Common myeloid progenitor, CD34-positive (primary cell): ENCODE data around the gene STK32B.

Experiments
- CTCF ChIA-PET: fragments of 350-600 bp; sonication (Branson Sonifier 250); formaldehyde crosslinking; loops from one replicate; lab custom pipeline; 2021; ENCODE audit warnings: antibody characterized with exemption; lab: Charles Lee
- POLR2A ChIA-PET: fragments of 350-600 bp; sonication (Branson Sonifier 250); formaldehyde crosslinking; loops from one replicate; lab custom pipeline; 2021; ENCODE audit warnings: antibody characterized with exemption; lab: Charles Lee
- DNase-seq, 3 donors: peaks; one replicate each; pipeline versions ENCODE4 v3.0.0 to v3.0.0-alpha.2; 2013
- H3K27ac ChIP-seq, 2 experiments: 1 replicate in 1 of 2; 2 replicates in 1 of 2; pipeline ENCODE4 v1.7.0; 2013; ENCODE audit warnings: inconsistent platforms in 2 of 2, low read length in 2 of 2, mild to moderate bottlenecking in 2 of 2, low read depth in 1 of 2, moderate library complexity in 1 of 2; ENCODE audit not compliant: severe bottlenecking in 2 of 2, insufficient read depth in 1 of 2, poor library complexity in 1 of 2
- H3K27me3 ChIP-seq, 5 experiments: replicated peaks in 2 of 5; 1 replicate in 3 of 5; 2 replicates in 2 of 5; pipeline versions ENCODE4 v1.6.1 to v1.7.0; 2013; ENCODE audit warnings: low read length in 4 of 5, mild to moderate bottlenecking in 2 of 5, moderate library complexity in 2 of 5, inconsistent platforms in 1 of 5; ENCODE audit not compliant: insufficient read depth in 5 of 5, control insufficient read depth in 4 of 5
- H3K36me3 ChIP-seq, 4 experiments: 1 replicate in 2 of 4; 2 replicates in 2 of 4; pipeline versions ENCODE4 v1.6.1 to v1.7.0; 2013; ENCODE audit warnings: low read length in 3 of 4, control low read depth in 1 of 4, mild to moderate bottlenecking in 1 of 4; ENCODE audit not compliant: control insufficient read depth in 4 of 4, insufficient read depth in 4 of 4
- H3K4me1 ChIP-seq, 4 experiments: 1 replicate in 3 of 4; 2 replicates in 1 of 4; pipeline versions ENCODE4 v1.6.1 to v1.7.1; 2013; ENCODE audit warnings: low read length in 3 of 4, mild to moderate bottlenecking in 3 of 4, control low read depth in 1 of 4, inconsistent platforms in 1 of 4, moderate library complexity in 1 of 4; ENCODE audit not compliant: control insufficient read depth in 4 of 4, insufficient read depth in 4 of 4; ENCODE audit errors: control extremely low read depth in 1 of 4
- H3K4me3 ChIP-seq, 7 experiments: 1 replicate in 4 of 7; 2 replicates in 3 of 7; pipeline versions ENCODE4 v1.5.1 to v1.7.0; 2013; ENCODE audit warnings: mild to moderate bottlenecking in 7 of 7, low read length in 6 of 7, moderate library complexity in 6 of 7, inconsistent platforms in 2 of 7, low read depth in 2 of 7, control low read depth in 1 of 7; ENCODE audit not compliant: insufficient read depth in 4 of 7, control insufficient read depth in 1 of 7; ENCODE audit errors: extremely low read depth in 1 of 7
- H3K9me3 ChIP-seq, 5 experiments: 1 replicate in 4 of 5; 2 replicates in 1 of 5; pipeline versions ENCODE4 v1.6.1 to v1.7.1; 2013; ENCODE audit warnings: low read length in 4 of 5, mild to moderate bottlenecking in 2 of 5, inconsistent platforms in 1 of 5, low read depth in 1 of 5, moderate library complexity in 1 of 5; ENCODE audit not compliant: control insufficient read depth in 4 of 5, insufficient read depth in 2 of 5; ENCODE audit errors: control extremely low read depth in 1 of 5
- WGBS: methylation state at CpG from one replicate; pipeline ENCODE4 v1.1.5; 2013; ENCODE audit not compliant: insufficient coverage; 5-methylcytosine and 5-hydroxymethylcytosine counted together

STK32B gene

DNA sequence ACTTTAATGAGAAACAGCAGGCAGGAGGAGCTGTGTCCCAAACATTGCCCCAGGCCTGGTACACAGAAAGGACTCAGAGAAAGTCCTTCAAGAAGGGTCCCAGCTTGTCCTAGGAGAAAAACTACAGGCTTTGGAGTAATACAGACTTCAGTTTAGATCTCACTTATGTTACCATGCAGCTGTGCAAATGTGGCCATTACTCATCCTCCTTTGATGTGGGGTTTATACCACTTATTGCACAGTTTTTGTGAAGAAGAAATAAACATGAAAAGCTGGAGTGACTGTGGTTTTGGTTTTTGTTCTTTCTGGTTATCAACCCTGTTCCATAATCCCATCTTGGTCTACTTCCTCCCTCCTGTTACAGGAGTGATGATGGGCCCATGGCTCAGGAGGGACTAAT is 23.9 kb upstream of the STK32B start:
- POLR2A ChIA-PET, result interaction anchor here (0.6 to 0.9 kb wide), 2 partner anchors 264 to 800 kb away, joined by 3 read pairs; no protein-coding TSS in a partner anchor
- Histone ChIP-seq H3K4me1 (peaks cover 0 to 19% (median 11%) of the 10 kb centered on the region in 4 experiments), H3K36me3 (no peaks in the 10 kb centered on the region), H3K27ac (no peak overlapping the region), H3K27me3 (no peaks in the 10 kb centered on the region), H3K4me3 (no peak overlapping the region), H3K9me3 (no peaks in the 10 kb centered on the region)
- CTCF ChIA-PET, result interaction anchor here (1.0 to 2.3 kb wide), 5 partner anchors 10 to 22 kb away, joined by 3 to 13 read pairs (median 9); no protein-coding TSS in a partner anchor
- DNase-seq, result peak in 1 of 3 donors; percentile 48

DNA sequence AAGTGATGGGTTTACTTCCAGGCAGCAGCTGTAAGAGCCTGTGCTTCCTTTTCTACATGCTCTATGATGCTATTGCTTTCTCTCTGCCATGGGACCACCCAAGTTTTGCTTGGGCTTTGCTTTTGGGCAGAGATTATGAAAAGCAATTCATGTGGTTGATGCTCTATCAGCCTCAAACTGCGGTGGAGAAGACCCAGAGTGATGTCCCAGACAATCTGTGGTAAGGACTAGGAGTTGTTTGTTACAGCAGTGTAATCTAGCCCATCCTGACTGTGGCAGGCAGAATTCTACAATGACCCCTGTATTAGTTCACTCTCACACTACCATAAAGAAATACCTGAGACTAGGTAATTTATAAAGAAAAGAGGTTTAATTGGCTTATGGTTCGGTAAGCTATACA is 22.8 kb upstream of the STK32B start:
- Histone ChIP-seq H3K9me3 (no peaks in the 10 kb centered on the region), H3K27me3 (no peaks in the 10 kb centered on the region), H3K4me1 (peaks cover 0 to 29% (median 21%) of the 10 kb centered on the region in 4 experiments), H3K4me3 (no peak overlapping the region), H3K36me3 (no peaks in the 10 kb centered on the region), H3K27ac (no peak overlapping the region)
- ChIA-PET CTCF (interaction anchor here (1.0 to 2.3 kb wide), 3 partner anchors 9 to 21 kb away, joined by 3 to 13 read pairs (median 9); no protein-coding TSS in a partner anchor), POLR2A (no interaction called here)
- DNase-seq, result no peak
- 93% methylated on average over 2 of the region's 2 CpGs for WGBS

DNA sequence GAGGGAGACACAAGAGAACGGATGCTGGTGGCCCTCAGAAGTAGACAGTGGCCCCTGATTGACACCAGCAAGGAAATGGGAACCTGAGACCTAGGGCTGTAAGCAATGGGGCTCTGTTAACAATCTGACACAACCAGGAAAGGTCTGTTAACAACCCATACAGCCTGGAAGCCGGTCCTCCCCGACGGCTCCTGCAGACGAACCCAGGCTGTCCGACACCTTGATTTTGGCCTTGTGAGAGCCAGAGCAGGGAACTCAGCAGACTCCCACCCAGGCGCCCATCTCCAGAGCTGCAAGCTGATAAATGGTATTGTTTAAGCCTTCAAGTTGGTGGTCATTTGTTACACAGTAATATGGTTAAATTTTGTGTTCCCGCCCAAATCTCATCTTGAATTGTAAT is 21.8 kb upstream of the STK32B start:
- peaks cover 3 to 38% (median 30%) of the 10 kb centered on the region in 4 experiments for H3K4me1 ChIP-seq
- H3K27me3 ChIP-seq, result no peaks in the 10 kb centered on the region
- no peak overlapping the region for H3K27ac ChIP-seq
- no peaks in the 10 kb centered on the region for H3K36me3 ChIP-seq
- DNase-seq, result no peak
- 97% methylated on average over 7 of the region's 8 CpGs for WGBS
- no peaks in the 10 kb centered on the region for H3K9me3 ChIP-seq
- POLR2A ChIA-PET, result no interaction called here
- no peak overlapping the region for H3K4me3 ChIP-seq
- CTCF ChIA-PET, result no interaction called here

DNA sequence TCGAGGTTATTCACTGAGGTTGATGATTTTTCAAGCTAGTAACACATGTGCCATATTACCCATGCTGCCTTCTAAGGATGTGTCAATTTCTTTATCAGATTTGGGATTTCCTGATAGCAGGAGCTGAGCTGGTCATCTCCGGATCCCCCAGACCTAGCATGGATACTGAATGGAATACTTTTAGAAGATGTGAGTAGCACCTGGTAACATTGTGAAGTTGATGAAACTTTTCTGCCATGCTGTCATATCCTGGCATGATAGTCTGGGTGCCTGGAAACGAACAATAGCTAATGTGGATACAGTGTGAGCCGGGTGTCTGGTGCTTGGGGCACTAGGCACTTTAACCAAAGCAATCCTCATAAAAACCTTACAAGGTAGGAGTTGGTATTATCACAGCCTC is 21.1 kb upstream of the STK32B start:
- H3K36me3 ChIP-seq, result no peaks in the 10 kb centered on the region
- H3K9me3 ChIP-seq, result no peaks in the 10 kb centered on the region
- WGBS, result 73% methylated on average over 1 of the region's 4 CpGs
- H3K27me3 ChIP-seq, result no peaks in the 10 kb centered on the region
- peaks cover 9 to 46% (median 38%) of the 10 kb centered on the region in 4 experiments for H3K4me1 ChIP-seq
- DNase-seq, result no peak
- ChIA-PET POLR2A (no interaction called here), CTCF (interaction anchor here (1.5 to 2.6 kb wide), 3 partner anchors 8 to 22 kb away, joined by 5 to 14 read pairs (median 5); partner anchors contain the start of genes CYTL1 and STK32B)
- H3K4me3 ChIP-seq, result no peak overlapping the region
- no peak overlapping the region for H3K27ac ChIP-seq

DNA sequence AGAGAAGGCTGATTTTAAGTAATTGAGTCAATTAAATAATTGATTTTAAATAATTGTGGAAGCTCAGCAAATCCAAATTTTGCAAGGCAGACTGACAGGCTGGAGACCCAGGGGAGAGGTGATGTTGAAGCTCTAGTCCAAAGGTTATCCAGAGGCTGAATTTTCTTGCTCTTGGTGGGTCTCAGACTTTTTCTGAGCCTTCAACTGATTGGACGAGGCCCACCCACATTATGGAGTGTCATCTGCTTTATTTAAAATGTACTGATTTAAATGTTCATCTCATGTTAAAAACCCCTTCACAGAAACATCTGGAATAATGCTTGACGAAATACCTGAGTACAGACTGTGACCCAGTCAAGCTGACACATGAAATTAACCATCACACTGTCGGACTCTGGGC is 20.4 kb upstream of the STK32B start:
- H3K27me3 ChIP-seq, result no peaks in the 10 kb centered on the region
- H3K4me1 ChIP-seq, result peaks cover 10 to 52% (median 43%) of the 10 kb centered on the region in 4 experiments
- H3K4me3 ChIP-seq, result no peak overlapping the region
- ChIA-PET POLR2A (no interaction called here), CTCF (interaction anchor here (1.5 to 2.6 kb wide), 3 partner anchors 9 to 21 kb away, joined by 5 to 14 read pairs (median 5); partner anchors contain the start of genes CYTL1 and STK32B)
- no peaks in the 10 kb centered on the region for H3K9me3 ChIP-seq
- WGBS, result 100% methylated on average over 1 of the region's 3 CpGs
- no peak overlapping the region for H3K27ac ChIP-seq
- DNase-seq, result no peak
- H3K36me3 ChIP-seq, result no peaks in the 10 kb centered on the region

DNA sequence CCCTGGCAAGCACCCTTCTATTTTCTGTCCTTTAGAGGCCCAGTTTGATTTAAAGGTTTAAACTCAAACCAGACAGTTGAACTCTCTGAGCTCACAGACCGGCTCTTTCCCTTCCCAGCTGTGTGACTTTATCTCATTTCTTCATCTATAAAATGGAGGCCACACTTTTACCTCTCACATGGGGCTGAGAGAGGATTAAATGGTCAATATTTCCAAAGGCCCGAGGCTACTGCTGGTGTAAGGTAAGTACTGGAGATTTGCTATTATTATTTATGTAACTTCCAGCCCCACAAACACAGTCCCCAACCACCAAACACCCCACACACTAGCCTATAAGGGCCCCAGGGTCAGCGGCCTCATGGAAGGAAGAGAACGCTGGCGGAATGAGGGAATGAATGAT is 18.5 kb upstream of the STK32B start:
- Histone ChIP-seq H3K9me3 (no peaks in the 10 kb centered on the region), H3K4me1 (peaks cover 19 to 53% (median 51%) of the 10 kb centered on the region in 4 experiments), H3K27me3 (no peaks in the 10 kb centered on the region), H3K27ac (peak overlapping the region; percentile 47 to 71), H3K4me3 (peak overlapping the region in 3 of 7 experiments; percentile 29 to 56 (median 48)), H3K36me3 (no peaks in the 10 kb centered on the region)
- DNase-seq, result no peak
- CTCF ChIA-PET, result interaction anchor here (1.2 to 1.5 kb wide), 5 partner anchors 9 to 15 kb away, joined by 3 to 6 read pairs (median 4); no protein-coding TSS in a partner anchor
- POLR2A ChIA-PET, result interaction anchor here (0.6 to 1.0 kb wide), 2 partner anchors 13 to 29 kb away, joined by 3 read pairs; no protein-coding TSS in a partner anchor
- 8% methylated on average over 2 of the region's 5 CpGs for WGBS

DNA sequence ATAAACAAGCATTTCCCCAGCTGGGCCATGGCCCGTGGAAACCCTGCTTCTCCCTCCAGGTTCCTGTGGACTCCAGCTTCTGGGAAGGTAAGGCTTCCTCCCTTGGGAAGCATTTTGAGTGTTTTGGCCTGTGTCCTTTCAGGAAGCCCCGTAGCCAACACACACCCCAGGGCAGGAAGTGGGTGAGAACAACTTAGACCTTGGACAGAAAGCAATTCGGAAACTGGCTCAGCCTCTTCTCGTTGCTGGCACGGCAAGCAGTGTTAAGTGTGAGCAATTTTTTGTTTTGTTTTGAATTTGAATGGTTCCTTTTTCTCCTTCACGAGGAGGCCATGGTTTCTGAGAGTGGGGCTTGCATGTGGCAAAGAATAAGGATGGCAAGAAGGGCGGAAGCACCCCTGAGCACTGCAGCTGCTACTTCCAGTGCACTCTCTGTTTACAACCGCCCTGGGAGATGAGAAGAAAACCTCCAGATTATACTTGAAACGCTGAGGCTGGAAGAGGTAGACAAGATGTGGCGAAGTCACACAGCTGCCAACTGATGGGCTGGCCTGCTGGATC is 17.9 kb upstream of the STK32B start:
- peak in 2 of 3 donors; percentile 73 to 79 for DNase-seq
- H3K4me1 ChIP-seq, result peaks cover 24 to 57% (median 56%) of the 10 kb centered on the region in 4 experiments
- ChIA-PET POLR2A (interaction anchor here (0.6 to 1.0 kb wide), 2 partner anchors 12 to 30 kb away, joined by 3 read pairs; no protein-coding TSS in a partner anchor), CTCF (interaction anchor here (0.8 to 1.5 kb wide), 7 partner anchors 9 to 39 kb away, joined by 3 to 6 read pairs (median 3); no protein-coding TSS in a partner anchor)
- WGBS, result 9% methylated on average over 9 of the region's 10 CpGs
- peak overlapping the region in 4 of 7 experiments; percentile 6 to 56 (median 38) for H3K4me3 ChIP-seq
- H3K27me3 ChIP-seq, result no peaks in the 10 kb centered on the region
- no peaks in the 10 kb centered on the region for H3K9me3 ChIP-seq
- no peaks in the 10 kb centered on the region for H3K36me3 ChIP-seq
- H3K27ac ChIP-seq, result peak overlapping the region; percentile 47 to 71
